HFFc6 (cell line): Measurements from ENCODE around the gene PLA2G2A. TPM values are rescaled to one million over a fixed set of nuclear protein-coding genes. Genes with fewer than 3 reads are reported as not detected.

ENCODE experiments used
- DNase-seq: peaks from one replicate; pipeline ENCODE4 v3.0.0-alpha.2; 2018
- H3K27ac Mint-ChIP-seq: 2 replicates; pipeline ENCODE4 v1.8.0; 2020; ENCODE audit warnings: mild to moderate bottlenecking, mixed read lengths
- H3K27me3 Mint-ChIP-seq: 2 replicates; pipeline ENCODE4 v1.8.0; 2021; ENCODE audit warnings: mild to moderate bottlenecking, moderate library complexity, mixed read lengths; ENCODE audit not compliant: insufficient read depth
- H3K36me3 Mint-ChIP-seq: 2 replicates; pipeline ENCODE4 v1.8.0; 2021; ENCODE audit warnings: low read depth, mixed read lengths
- H3K4me1 Mint-ChIP-seq: 2 replicates; pipeline ENCODE4 v1.8.0; 2020; ENCODE audit warnings: low read depth, mixed read lengths
- H3K4me3 Mint-ChIP-seq: 2 replicates; pipeline ENCODE4 v1.8.0; 2020; ENCODE audit warnings: mild to moderate bottlenecking, moderate library complexity, mixed read lengths
- H3K9me3 Mint-ChIP-seq: 2 replicates; pipeline ENCODE4 v1.8.0; 2020; ENCODE audit warnings: mild to moderate bottlenecking, mixed read lengths
- CTCF ChIP-seq: fragments of 200-600 bp; sonication (generic); IDR thresholded peaks from 2 replicates; pipeline ENCODE4 v1.5.0; 2021; ENCODE audit warnings: antibody characterized with exemption, mild to moderate bottlenecking
- long read RNA-seq: library from polyadenylated mRNA; unstranded; transcript quantifications from one replicate; pipeline ENCODE4 v2.0.0, GENCODE V29; 2019
- total RNA-seq, 6 experiments: library from RNA; stranded (reverse); fragmentation: NEBNext Ultra II Directional; extraction: Animal tissue kit (Norgen Biotek cat#: 25700); gene quantifications; 2 replicates in 1 of 6; 3 replicates in 5 of 6; pipeline ENCODE4 v1.2.3, GENCODE V29; 2021

PLA2G2A gene
- not detected for total RNA-seq
- long read RNA-seq, result 0 reads

GRCh38 chr1:19979494-19979977 lies at the start of gene PLA2G2A:
TSS of gene PLA2G2A (minus strand) at chr1:19979618. CDS start at chr1:19978773, 845 bp downstream.
- no peak for DNase-seq
- Mint-ChIP-seq H3K36me3 (no peaks in the 10 kb centered on the region), H3K4me3 (no peak within 1 kb of the TSS), H3K27me3 (peaks cover 32% of the 10 kb centered on the region), H3K27ac (no peak within 1 kb of the TSS), H3K4me1 (no peaks in the 10 kb centered on the region), H3K9me3 (peaks cover 4% of the 10 kb centered on the region; the same call in 1 of the 2 replicates)
- no peak for TF ChIP-seq CTCF

GRCh38 chr1:20028726-20029125 lies 49.3 kb upstream of the PLA2G2A start:
- Mint-ChIP-seq H3K27me3 (peaks cover 23% of the 10 kb centered on the region), H3K4me1 (no peaks in the 10 kb centered on the region), H3K27ac (no peak overlapping the region), H3K9me3 (no peaks in the 10 kb centered on the region), H3K36me3 (no peaks in the 10 kb centered on the region), H3K4me3 (no peak overlapping the region)
- no peak for TF ChIP-seq CTCF
- DNase-seq, result no peak

- Mint-ChIP-seq H3K27ac (no peak overlapping the region), H3K27me3 (peaks cover 20% of the 10 kb centered on the region), H3K4me3 (no peak overlapping the region)
Measured at GRCh38 chr1:20028125-20028524, 48.7 kb upstream of the PLA2G2A start.

GRCh38 chr1:20017741-20018140 lies 38.3 kb upstream of the PLA2G2A start:
- Mint-ChIP-seq H3K36me3 (0 out of 2 replicates have a peak, but pooled peaks cover 3% of the 10 kb centered on the region), H3K27me3 (peaks cover 4% of the 10 kb centered on the region), H3K4me3 (no peak overlapping the region), H3K9me3 (peaks cover 11% of the 10 kb centered on the region), H3K27ac (no peak overlapping the region), H3K4me1 (no peaks in the 10 kb centered on the region)
- no peak for TF ChIP-seq CTCF
- no peak for DNase-seq

More at GRCh38 chr1:20028125-20028524, 48.7 kb upstream of the PLA2G2A start:
- Mint-ChIP-seq H3K4me1 (no peaks in the 10 kb centered on the region), H3K36me3 (no peaks in the 10 kb centered on the region), H3K9me3 (no peaks in the 10 kb centered on the region)
- no peak for DNase-seq
- no peak for TF ChIP-seq CTCF

- Mint-ChIP-seq H3K4me1 (no peaks in the 10 kb centered on the region), H3K27ac (no peak overlapping the region), H3K27me3 (peaks cover 4% of the 10 kb centered on the region; the same call in 1 of the 2 replicates), H3K9me3 (peaks cover 11% of the 10 kb centered on the region), H3K36me3 (0 out of 2 replicates have a peak, but pooled peaks cover 3% of the 10 kb centered on the region), H3K4me3 (no peak overlapping the region)
- DNase-seq, result no peak
- TF ChIP-seq CTCF, result no peak
Measured at GRCh38 chr1:20014153-20014552, 34.7 kb upstream of the PLA2G2A start.
